Measurements from ENCODE around the gene MGAT1.

MGAT1 gene

GRCh38 chr5:180848878-180849277 lies 46.3 kb upstream of the MGAT1 start:
- Histone ChIP-seq H3K27ac (replicated peaks) (no peak overlapping the region), H3K4me3 (replicated peaks; ENCODE audit: insufficient read depth, low read length) (no peak overlapping the region), H3K27me3 (ENCODE audit: insufficient read depth, poor library complexity, severe bottlenecking) (no peaks in the 10 kb centered on the region)
- TF ChIP-seq REST (IDR thresholded peaks at IDR 0.05; ENCODE audit: insufficient replicate concordance, low read depth) (no peak), SPI1 (IDR thresholded peaks at IDR 0.05; ENCODE audit: borderline replicate concordance, low read depth) (no peak), CTCF (IDR thresholded peaks at IDR 0.05; ENCODE audit: insufficient read depth, low read length) (no peak), GABPA (IDR thresholded peaks at IDR 0.05; ENCODE audit: low read depth) (no peak), POLR2AphosphoS5 (IDR thresholded peaks at IDR 0.05; ENCODE audit: low read depth) (no peak)
- no peak for DNase-seq (ENCODE audit: low read depth in 1 of 2, low spot score in 1 of 2)

GRCh38 chr5:180848265-180848664 lies 45.7 kb upstream of the MGAT1 start:
- no peak for TF ChIP-seq GABPA (IDR thresholded peaks at IDR 0.05; ENCODE audit: low read depth)
- TF ChIP-seq REST (IDR thresholded peaks at IDR 0.05; ENCODE audit: insufficient replicate concordance, low read depth), result no peak
- TF ChIP-seq POLR2AphosphoS5 (IDR thresholded peaks at IDR 0.05; ENCODE audit: low read depth), result no peak
- no peak for TF ChIP-seq SPI1 (IDR thresholded peaks at IDR 0.05; ENCODE audit: borderline replicate concordance, low read depth)
- no peak for TF ChIP-seq CTCF (IDR thresholded peaks at IDR 0.05; ENCODE audit: insufficient read depth, low read length)

GRCh38 chr5:180847026-180847425 lies 44.4 kb upstream of the MGAT1 start:
- Histone ChIP-seq H3K27ac (replicated peaks) (no peak overlapping the region), H3K27me3 (ENCODE audit: insufficient read depth, poor library complexity, severe bottlenecking) (no peaks in the 10 kb centered on the region), H3K4me3 (replicated peaks; ENCODE audit: insufficient read depth, low read length) (no peak overlapping the region)
- DNase-seq (ENCODE audit: low read depth in 1 of 2, low spot score in 1 of 2), result no peak
- no peak for TF ChIP-seq REST (IDR thresholded peaks at IDR 0.05; ENCODE audit: insufficient replicate concordance, low read depth)
- no peak for TF ChIP-seq GABPA (IDR thresholded peaks at IDR 0.05; ENCODE audit: low read depth)
- no peak for TF ChIP-seq CTCF (IDR thresholded peaks at IDR 0.05; ENCODE audit: insufficient read depth, low read length)
- no peak for TF ChIP-seq SPI1 (IDR thresholded peaks at IDR 0.05; ENCODE audit: borderline replicate concordance, low read depth)
- no peak for TF ChIP-seq POLR2AphosphoS5 (IDR thresholded peaks at IDR 0.05; ENCODE audit: low read depth)

More at GRCh38 chr5:180848265-180848664, 45.7 kb upstream of the MGAT1 start:
- DNase-seq (ENCODE audit: low read depth in 1 of 2, low spot score in 1 of 2), result no peak
- Histone ChIP-seq H3K27me3 (ENCODE audit: insufficient read depth, poor library complexity, severe bottlenecking) (no peaks in the 10 kb centered on the region), H3K4me3 (replicated peaks; ENCODE audit: insufficient read depth, low read length) (no peak overlapping the region), H3K27ac (replicated peaks) (no peak overlapping the region)
